Lower lobe of right lung (tissue), 2 donors: ENCODE measurements around the gene WDTC1. TPM values are rescaled to one million over a fixed set of nuclear protein-coding genes. Genes with fewer than 3 reads are reported as not detected.
A peak's percentile ranks its signal among the peaks of the same experiment; 100 is the strongest.
"Not testable (repeated sequence)": the region's sequence is repeated elsewhere in the genome, so short reads cannot be mapped to it uniquely, and the experiment has no call there.

ENCODE experiments used
- ATAC-seq, 2 donors: fragments of 200-7000 bp; cut with Tn5 transposase; one replicate each; pipeline ENCODE4 v1.9.1; 2020 to 2022; ENCODE audit warnings: mild to moderate bottlenecking in 2 of 2, moderate library complexity in 2 of 2
- DNase-seq: peaks from one replicate; pipeline ENCODE4 v3.0.0-alpha.2; 2020
- H3K27ac ChIP-seq: fragments of 200-600 bp; one replicate; pipeline ENCODE4 v1.8.0; 2022
- H3K27me3 ChIP-seq: fragments of 200-600 bp; one replicate; pipeline ENCODE4 v1.8.0; 2022; ENCODE audit warnings: low read depth
- H3K36me3 ChIP-seq: fragments of 200-600 bp; one replicate; pipeline ENCODE4 v1.8.0; 2022; ENCODE audit warnings: mild to moderate bottlenecking
- H3K4me1 ChIP-seq: fragments of 200-600 bp; one replicate; pipeline ENCODE4 v1.8.0; 2022
- H3K4me3 ChIP-seq: fragments of 200-600 bp; one replicate; pipeline ENCODE4 v1.8.0; 2022; ENCODE audit warnings: mild to moderate bottlenecking
- H3K9me3 ChIP-seq: fragments of 200-600 bp; one replicate; pipeline ENCODE4 v1.8.0; 2022
- intact Hi-C: fragments of 100-400 bp; cut with DNase I; formaldehyde crosslinking; loops from one replicate; pipeline ENCODE4 v1.11.0; 2022
- long read RNA-seq: library from polyadenylated mRNA; unstranded; transcript quantifications from one replicate; pipeline ENCODE4 v2.0.0, GENCODE V29; 2021
- total RNA-seq: library from RNA; stranded (reverse); fragmentation: NEBNext Ultra II Directional; extraction: Animal tissue kit (Norgen Biotek cat#: 25700); gene quantifications from one replicate; pipeline ENCODE4 v1.2.1, GENCODE V29; 2021
- TF ChIP-seq, protein P1 (sequence below): fragments of 200-600 bp; IDR thresholded peaks from one replicate; pipeline ENCODE4 v1.8.0; 2022; ENCODE audit warnings: antibody characterized with exemption, mild to moderate bottlenecking
- donor health status: DM: no; HTN: yes; CAD: no; lungs with severe emphysema.

The WDTC1 gene, protein sequence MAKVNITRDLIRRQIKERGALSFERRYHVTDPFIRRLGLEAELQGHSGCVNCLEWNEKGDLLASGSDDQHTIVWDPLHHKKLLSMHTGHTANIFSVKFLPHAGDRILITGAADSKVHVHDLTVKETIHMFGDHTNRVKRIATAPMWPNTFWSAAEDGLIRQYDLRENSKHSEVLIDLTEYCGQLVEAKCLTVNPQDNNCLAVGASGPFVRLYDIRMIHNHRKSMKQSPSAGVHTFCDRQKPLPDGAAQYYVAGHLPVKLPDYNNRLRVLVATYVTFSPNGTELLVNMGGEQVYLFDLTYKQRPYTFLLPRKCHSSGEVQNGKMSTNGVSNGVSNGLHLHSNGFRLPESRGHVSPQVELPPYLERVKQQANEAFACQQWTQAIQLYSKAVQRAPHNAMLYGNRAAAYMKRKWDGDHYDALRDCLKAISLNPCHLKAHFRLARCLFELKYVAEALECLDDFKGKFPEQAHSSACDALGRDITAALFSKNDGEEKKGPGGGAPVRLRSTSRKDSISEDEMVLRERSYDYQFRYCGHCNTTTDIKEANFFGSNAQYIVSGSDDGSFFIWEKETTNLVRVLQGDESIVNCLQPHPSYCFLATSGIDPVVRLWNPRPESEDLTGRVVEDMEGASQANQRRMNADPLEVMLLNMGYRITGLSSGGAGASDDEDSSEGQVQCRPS
- total RNA-seq: 45.7 TPM
- long read RNA-seq, full-length matches to known transcripts: 1 of 18 reads
- long read RNA-seq, partial matches to known transcripts: 4 of 18 reads
- long read RNA-seq, other reads (novel, unspliced or antisense): 13 of 18 reads

DNA sequence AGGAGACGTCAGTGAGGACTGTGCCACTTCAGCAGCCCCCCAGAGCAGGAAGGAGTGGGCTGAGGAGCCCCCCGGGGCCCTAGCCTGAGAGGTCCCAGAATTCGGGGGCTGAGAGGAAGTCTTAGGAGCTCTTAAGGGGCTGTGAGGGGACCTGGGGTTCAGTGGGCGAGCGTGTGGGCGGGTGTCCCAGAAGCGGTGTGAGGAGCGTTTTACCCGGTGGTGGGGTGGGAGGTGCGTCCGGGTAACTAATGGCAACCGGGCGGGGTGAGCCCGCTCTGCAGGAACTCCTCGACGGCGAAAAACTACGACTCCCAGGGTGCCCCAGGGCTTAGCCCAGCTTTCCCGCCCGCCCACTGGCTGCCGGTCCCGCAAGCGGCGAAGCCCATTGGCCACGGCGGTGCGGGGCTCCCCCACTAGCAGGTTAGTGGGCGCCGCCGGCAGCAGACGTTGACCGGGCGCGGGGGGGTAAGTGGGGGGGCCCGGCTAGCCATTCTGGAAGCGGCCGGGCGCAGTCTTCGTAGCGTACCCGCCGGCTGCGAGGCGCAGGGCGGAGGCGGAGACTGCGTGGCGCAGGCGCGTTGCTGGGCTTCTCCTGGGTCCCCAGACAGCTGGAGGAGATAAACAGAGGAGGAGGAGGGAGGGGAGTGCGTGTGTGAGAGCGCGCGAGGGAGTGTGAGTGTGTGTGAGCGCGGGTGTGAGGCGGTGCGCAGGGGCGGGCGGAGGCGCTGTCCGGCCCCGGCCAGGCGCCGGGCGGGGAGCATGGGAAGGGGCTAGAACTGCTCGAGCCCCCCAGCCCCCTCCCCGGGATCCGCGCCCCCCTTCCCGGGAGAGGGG lies at the start of gene WDTC1:
Gene WDTC1 (plus strand): TSS at position 584 of the 834 bp plus-strand sequence. CDS start 26,423 bp downstream, outside the sequence.
- H3K27ac ChIP-seq: peak within 1 kb of the TSS; percentile 84
- ATAC-seq: peak; percentile 98 to 99

DNA sequence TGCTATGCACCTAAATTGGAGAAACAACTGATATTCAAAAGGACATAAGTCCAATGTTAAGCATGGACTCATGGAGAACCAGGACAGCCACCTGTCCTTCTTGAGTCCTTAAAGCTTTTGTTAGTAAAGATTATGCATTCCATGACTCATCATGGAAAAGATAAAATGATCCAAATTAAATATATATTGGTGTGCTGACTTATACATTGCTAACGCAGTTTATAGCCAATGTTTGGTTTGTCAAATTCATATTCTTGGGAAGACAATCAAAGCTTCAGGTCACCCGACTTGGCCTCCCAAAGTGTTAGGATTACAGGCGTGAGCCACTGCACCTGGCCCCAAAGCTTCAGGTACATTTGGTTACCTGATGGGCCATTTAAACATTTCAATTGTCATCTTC lies 49.8 kb upstream of the WDTC1 start:
- DNase-seq, H3K36me3 ChIP-seq, intact Hi-C loops, H3K4me3 ChIP-seq, H3K4me1 ChIP-seq, H3K27ac ChIP-seq, ATAC-seq, H3K27me3 ChIP-seq: not testable (repeated sequence)
- H3K9me3 ChIP-seq: peaks cover 12% of the 10 kb centered on the region

More for the DNA sequence above, at the start of gene WDTC1:
- H3K27me3 ChIP-seq: no peaks in the 10 kb centered on the region
- TF ChIP-seq, protein P1, sequence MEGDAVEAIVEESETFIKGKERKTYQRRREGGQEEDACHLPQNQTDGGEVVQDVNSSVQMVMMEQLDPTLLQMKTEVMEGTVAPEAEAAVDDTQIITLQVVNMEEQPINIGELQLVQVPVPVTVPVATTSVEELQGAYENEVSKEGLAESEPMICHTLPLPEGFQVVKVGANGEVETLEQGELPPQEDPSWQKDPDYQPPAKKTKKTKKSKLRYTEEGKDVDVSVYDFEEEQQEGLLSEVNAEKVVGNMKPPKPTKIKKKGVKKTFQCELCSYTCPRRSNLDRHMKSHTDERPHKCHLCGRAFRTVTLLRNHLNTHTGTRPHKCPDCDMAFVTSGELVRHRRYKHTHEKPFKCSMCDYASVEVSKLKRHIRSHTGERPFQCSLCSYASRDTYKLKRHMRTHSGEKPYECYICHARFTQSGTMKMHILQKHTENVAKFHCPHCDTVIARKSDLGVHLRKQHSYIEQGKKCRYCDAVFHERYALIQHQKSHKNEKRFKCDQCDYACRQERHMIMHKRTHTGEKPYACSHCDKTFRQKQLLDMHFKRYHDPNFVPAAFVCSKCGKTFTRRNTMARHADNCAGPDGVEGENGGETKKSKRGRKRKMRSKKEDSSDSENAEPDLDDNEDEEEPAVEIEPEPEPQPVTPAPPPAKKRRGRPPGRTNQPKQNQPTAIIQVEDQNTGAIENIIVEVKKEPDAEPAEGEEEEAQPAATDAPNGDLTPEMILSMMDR: no peak
- H3K9me3 ChIP-seq: no peaks in the 10 kb centered on the region
- H3K4me3 ChIP-seq: peak within 1 kb of the TSS; percentile 91
- peak; percentile 99 for DNase-seq
- no peaks in the 10 kb centered on the region for H3K36me3 ChIP-seq
- H3K4me1 ChIP-seq: peaks cover 22% of the 10 kb centered on the region
- intact Hi-C loops: no loop called here

DNA sequence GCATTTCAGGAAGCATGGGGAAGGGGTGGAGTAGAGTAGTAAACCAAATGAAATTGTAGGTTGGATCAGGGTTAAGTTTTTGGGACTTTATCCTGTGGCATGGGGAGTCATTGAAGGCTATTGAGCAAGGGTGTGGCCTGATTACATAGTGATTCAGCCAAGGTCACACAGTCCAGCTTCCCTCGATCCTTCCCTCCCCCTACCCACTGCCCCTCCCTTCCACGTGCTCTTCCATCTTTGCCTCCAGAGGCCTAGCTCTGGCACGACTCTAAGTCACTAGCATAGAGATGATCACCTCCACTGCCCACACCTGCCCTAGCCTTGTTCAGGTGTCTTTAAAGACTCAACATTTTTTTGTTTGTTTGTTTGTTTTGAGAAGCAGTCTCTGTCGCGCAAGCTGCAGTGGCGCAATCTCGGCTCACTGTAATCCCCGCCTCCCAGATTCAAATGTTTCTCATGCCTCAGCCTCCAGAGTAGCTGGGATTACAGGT lies 42.3 kb upstream of the WDTC1 start:
- ATAC-seq: peak; percentile 77 to 82
- peaks cover 13% of the 10 kb centered on the region for H3K4me1 ChIP-seq
- H3K9me3 ChIP-seq: no peaks in the 10 kb centered on the region

DNA sequence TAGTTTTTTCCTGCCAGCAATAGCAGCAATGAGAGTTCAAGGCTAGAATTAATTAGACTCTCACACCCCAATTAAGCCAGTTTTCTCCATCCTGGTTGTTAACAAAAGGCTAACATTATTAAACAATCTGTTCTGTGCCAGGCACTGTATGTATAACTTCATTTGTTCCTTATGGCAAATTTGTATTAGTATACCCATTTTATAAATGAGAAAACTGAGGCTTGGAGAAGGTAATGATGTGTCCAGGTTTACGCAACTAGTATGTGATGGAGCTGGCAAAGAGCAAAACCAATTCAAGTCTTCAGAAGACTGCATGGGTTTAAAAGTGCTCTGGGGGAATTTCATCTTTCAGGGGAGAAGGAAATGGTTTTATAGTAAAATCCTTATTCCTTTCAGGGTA lies 41.2 kb upstream of the WDTC1 start:
- Histone ChIP-seq H3K4me3 (no peak overlapping the region), H3K4me1 (peaks cover 13% of the 10 kb centered on the region), H3K27me3 (no peaks in the 10 kb centered on the region), H3K9me3 (no peaks in the 10 kb centered on the region), H3K36me3 (no peaks in the 10 kb centered on the region), H3K27ac (no peak overlapping the region)
- intact Hi-C loops: no loop called here
- no peak for DNase-seq
- no peak for ATAC-seq
- TF ChIP-seq, protein P1: no peak

More for the DNA sequence above, 42.3 kb upstream of the WDTC1 start:
- no peak for DNase-seq
- Histone ChIP-seq H3K27ac (no peak overlapping the region), H3K36me3 (no peaks in the 10 kb centered on the region), H3K4me3 (no peak overlapping the region), H3K27me3 (no peaks in the 10 kb centered on the region)
- TF ChIP-seq, protein P1: no peak
- intact Hi-C loops: no loop called here

DNA sequence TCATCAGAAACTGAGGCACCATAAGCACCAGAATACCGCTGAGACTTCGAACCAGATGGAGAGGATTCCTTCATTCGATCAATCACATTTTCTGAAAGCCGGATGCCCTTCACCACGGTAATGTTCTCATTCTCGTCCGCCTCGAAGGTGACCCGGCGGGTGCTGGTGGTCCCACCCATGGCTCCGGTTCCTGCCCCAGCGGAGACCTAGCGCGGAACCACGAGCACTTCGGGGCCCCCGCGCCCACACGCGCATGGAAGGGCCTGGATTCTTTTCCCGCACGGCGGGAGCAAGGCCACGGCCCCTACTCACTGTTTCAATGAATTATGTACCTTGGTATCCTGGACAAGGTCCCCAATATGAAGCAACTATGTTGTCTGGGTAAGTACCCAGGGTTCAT lies 33.1 kb upstream of the WDTC1 start:
- DNase-seq: no peak
- Histone ChIP-seq H3K27me3 (no peaks in the 10 kb centered on the region), H3K36me3 (no peaks in the 10 kb centered on the region), H3K9me3 (no peaks in the 10 kb centered on the region), H3K4me3 (no peak overlapping the region), H3K27ac (no peak overlapping the region), H3K4me1 (no peaks in the 10 kb centered on the region)
- intact Hi-C loops: no loop called here
- TF ChIP-seq, protein P1: no peak
- ATAC-seq: no peak
